AG09319 (cell line): ENCODE results near the gene TMED1.

ENCODE experiments used
- DNase-seq: peaks from one replicate; pipeline ENCODE4 v3.0.0-alpha.2; 2010; ENCODE audit warnings: low read depth; ENCODE audit errors: extremely low read depth
- CTCF ChIP-seq: IDR thresholded peaks from 2 replicates; pipeline ENCODE4 v1.5.1; 2011; ENCODE audit warnings: low read depth, mild to moderate bottlenecking, inconsistent platforms, low read length, moderate library complexity

TMED1 gene

DNA sequence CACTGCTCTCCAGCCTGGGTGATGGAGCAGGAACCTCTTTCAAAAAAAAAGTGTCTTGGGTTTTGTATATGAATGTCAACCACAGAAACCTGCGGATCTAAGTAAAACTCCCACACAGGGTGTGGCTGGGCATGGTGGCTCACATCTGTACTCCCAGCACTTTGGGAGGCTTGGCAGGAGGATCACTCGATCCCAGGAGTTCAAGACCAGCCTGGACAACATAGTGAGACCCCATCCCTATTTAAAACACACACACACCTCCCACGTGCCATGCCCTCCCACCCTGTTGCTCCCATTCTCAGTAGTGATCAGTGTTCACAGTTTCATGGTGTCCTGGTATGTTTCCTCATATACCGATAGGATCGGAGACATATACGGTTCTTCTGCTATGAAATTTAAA is 9.2 kb downstream of the TMED1 start:
- DNase-seq = no peak
- no peak for TF ChIP-seq CTCF

GRCh38 chr19:10826231-10826630 is 9.8 kb downstream of the TMED1 start:
- no peak for DNase-seq
- no peak for TF ChIP-seq CTCF

GRCh38 chr19:10823690-10824089 is 12.3 kb downstream of the TMED1 start:
- DNase-seq = no peak

GRCh38 chr19:10820173-10820572 is 15.8 kb downstream of the TMED1 start:
- DNase-seq = no peak
- TF ChIP-seq CTCF = peak; percentile 10

More at GRCh38 chr19:10823690-10824089, 12.3 kb downstream of the TMED1 start:
- no peak for TF ChIP-seq CTCF

DNA sequence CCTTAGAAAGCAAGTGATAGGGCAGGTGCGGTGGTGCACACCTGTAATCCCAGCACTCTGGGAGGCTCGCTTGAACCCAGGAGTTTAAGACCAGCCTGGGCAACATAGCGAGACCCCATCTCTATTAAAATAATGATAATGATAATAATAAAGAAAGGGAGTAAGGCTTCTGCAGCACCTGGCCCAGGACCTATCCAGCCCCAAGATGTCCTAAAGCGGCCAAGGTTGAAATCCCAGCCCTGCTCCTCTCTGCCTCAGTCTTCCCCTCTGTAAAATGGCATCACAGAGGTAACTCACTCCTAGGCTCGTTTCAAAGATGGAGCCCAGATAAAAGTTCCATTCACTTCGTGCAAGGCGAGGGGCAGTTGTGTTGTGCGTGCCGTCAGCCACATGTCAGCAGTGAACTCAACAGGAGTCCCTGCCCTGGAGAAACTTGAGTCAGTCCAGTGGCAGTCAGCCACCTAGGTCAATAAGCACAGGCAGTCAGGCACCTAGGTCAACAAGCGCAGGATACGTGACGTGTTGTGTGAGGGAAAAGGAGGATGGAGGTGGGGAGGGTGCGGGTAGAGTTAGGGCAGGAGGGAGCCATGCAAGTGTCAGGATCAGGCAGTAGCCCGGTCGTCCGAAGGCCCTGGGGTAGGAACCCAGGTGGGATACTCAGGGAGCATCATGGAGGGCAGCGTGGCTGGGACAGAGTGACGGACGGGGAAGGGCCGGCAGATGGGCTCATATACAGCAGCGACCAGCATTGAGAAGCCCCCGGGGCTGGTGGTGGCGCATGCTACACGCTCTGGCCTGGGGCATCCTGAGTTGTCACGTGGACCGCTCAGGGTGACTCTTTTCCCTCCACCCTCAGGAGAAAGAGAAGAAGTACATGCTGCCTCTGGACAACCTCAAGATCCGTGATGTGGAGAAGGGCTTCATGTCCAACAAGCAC is 16.6 kb downstream of the TMED1 start:
- no peak for DNase-seq
- no peak for TF ChIP-seq CTCF

- DNase-seq = no peak
- TF ChIP-seq CTCF = no peak
These were observed 17.5 kb downstream of the TMED1 start for GRCh38 chr19:10818301-10819123.
